GM23338 (cell line): ENCODE data around the gene GPHN. TPM values are rescaled to one million over a fixed set of nuclear protein-coding genes. Genes with fewer than 3 reads are reported as not detected.

Source experiments
- ATAC-seq: fragments of 200-7000 bp; cut with Tn5 transposase; 3 replicates; pipeline ENCODE4 v1.9.1; 2020
- DNase-seq: peaks from one replicate; pipeline ENCODE4 v3.0.0-alpha.2; 2015; ENCODE audit warnings: low spot score
- H2AFZ ChIP-seq: fragments of 200-600 bp; sonication (generic); 2 replicates; pipeline ENCODE4 v1.8.0; 2016; ENCODE audit warnings: antibody characterized with exemption, mild to moderate bottlenecking, moderate library complexity
- H3F3A ChIP-seq: fragments of 200-600 bp; sonication (generic); replicated peaks from 2 replicates; pipeline ENCODE4 v1.8.0; 2017; ENCODE audit warnings: antibody characterized with exemption, mixed run types, low read depth
- H3K27ac ChIP-seq: fragments of 200-600 bp; sonication (generic); 2 replicates; pipeline ENCODE4 v1.6.1; 2016; ENCODE audit warnings: low read depth
- H3K27me3 ChIP-seq: fragments of 200-600 bp; sonication (generic); 2 replicates; pipeline ENCODE4 v1.8.0; 2016; ENCODE audit warnings: mild to moderate bottlenecking, mixed run types, moderate library complexity; ENCODE audit not compliant: insufficient read depth
- H3K36me3 ChIP-seq: fragments of 200-600 bp; sonication (generic); 2 replicates; pipeline ENCODE4 v1.8.0; 2016; ENCODE audit warnings: mild to moderate bottlenecking; ENCODE audit not compliant: insufficient read depth
- H3K4me1 ChIP-seq: fragments of 200-600 bp; sonication (generic); 2 replicates; pipeline ENCODE4 v1.8.0; 2016; ENCODE audit warnings: mild to moderate bottlenecking, moderate library complexity; ENCODE audit not compliant: insufficient read depth
- H3K4me2 ChIP-seq: fragments of 200-600 bp; sonication (generic); 2 replicates; pipeline ENCODE4 v1.7.1; 2017; ENCODE audit warnings: mixed run types
- H3K4me3 ChIP-seq: fragments of 200-600 bp; sonication (generic); 2 replicates; pipeline ENCODE4 v1.6.1; 2016; ENCODE audit warnings: mixed run types
- H3K79me2 ChIP-seq: fragments of 200-600 bp; sonication (generic); replicated peaks from 2 replicates; pipeline ENCODE4 v1.8.0; 2017; ENCODE audit warnings: mild to moderate bottlenecking; ENCODE audit not compliant: insufficient read depth
- H3K9me2 ChIP-seq: fragments of 200-600 bp; sonication (generic); 2 replicates; pipeline ENCODE4 v1.8.0; 2017; ENCODE audit not compliant: insufficient read depth
- H4K20me1 ChIP-seq: fragments of 200-600 bp; sonication (generic); replicated peaks from 2 replicates; pipeline ENCODE4 v1.8.0; 2017; ENCODE audit warnings: mild to moderate bottlenecking; ENCODE audit not compliant: insufficient read depth
- H3K27ac Mint-ChIP-seq: 2 replicates; pipeline ENCODE4 v1.8.0; 2020; ENCODE audit warnings: inconsistent platforms, mild to moderate bottlenecking, moderate library complexity, mixed read lengths
- H3K27me3 Mint-ChIP-seq: 3 replicates; pipeline ENCODE4 v1.8.0; 2022; ENCODE audit warnings: low read depth, mild to moderate bottlenecking, moderate library complexity, mixed read lengths, inconsistent platforms; ENCODE audit not compliant: insufficient read depth, poor library complexity
- H3K36me3 Mint-ChIP-seq: 3 replicates; pipeline ENCODE4 v1.8.0; 2021; ENCODE audit warnings: low read depth, mild to moderate bottlenecking, inconsistent platforms, moderate library complexity, mixed read lengths
- H3K4me1 Mint-ChIP-seq: 3 replicates; pipeline ENCODE4 v1.8.0; 2020; ENCODE audit warnings: mild to moderate bottlenecking, inconsistent platforms, mixed read lengths
- H3K4me3 Mint-ChIP-seq: 3 replicates; pipeline ENCODE4 v1.8.0; 2021; ENCODE audit warnings: moderate library complexity, mild to moderate bottlenecking, inconsistent platforms, mixed read lengths
- H3K9me3 Mint-ChIP-seq: 3 replicates; pipeline ENCODE4 v1.8.0; 2020; ENCODE audit warnings: moderate library complexity, mild to moderate bottlenecking, inconsistent platforms, mixed read lengths
- CREB1 ChIP-seq: fragments of 250-450 bp; sonication (Bioruptor Pico); IDR thresholded peaks from 2 replicates; pipeline ENCODE4 v1.5.0; 2020; ENCODE audit warnings: low read depth, mild to moderate bottlenecking, moderate library complexity
- CTCF ChIP-seq, 2 experiments: fragments of 200-600 bp in 1 of 2; sonication (generic) in 1 of 2; conservative IDR thresholded peaks; 2 replicates each; pipeline versions ENCODE4 v1.5.1 to v1.6.1; 2016 to 2017; ENCODE audit warnings: antibody characterized with exemption in 2 of 2, low read depth in 2 of 2, mild to moderate bottlenecking in 2 of 2, moderate library complexity in 1 of 2
- ETS1 ChIP-seq: IDR thresholded peaks from 2 replicates; pipeline ENCODE4 v1.6.1; 2016; ENCODE audit warnings: antibody characterized with exemption
- EZH2 ChIP-seq: fragments of 200-600 bp; sonication (generic); IDR thresholded peaks from one replicate; pipeline ENCODE4 v1.8.0; 2017; ENCODE audit warnings: antibody characterized with exemption, mild to moderate bottlenecking, low read depth; ENCODE audit not compliant: unreplicated experiment
- EZH2phosphoT487 ChIP-seq: fragments of 200-600 bp; sonication (generic); IDR thresholded peaks from one replicate; pipeline ENCODE4 v1.8.1; 2018; ENCODE audit warnings: antibody characterized with exemption; ENCODE audit not compliant: unreplicated experiment
- JUNB ChIP-seq: IDR thresholded peaks from one replicate; pipeline ENCODE4 v1.6.1; 2016; ENCODE audit warnings: antibody characterized with exemption; ENCODE audit not compliant: unreplicated experiment
- NANOG ChIP-seq: IDR thresholded peaks from 2 replicates; pipeline ENCODE4 v1.6.1; 2016; ENCODE audit warnings: antibody characterized with exemption, borderline replicate concordance
- POLR2AphosphoS5 ChIP-seq: IDR thresholded peaks from 2 replicates; pipeline ENCODE4 v1.6.1; 2016; ENCODE audit warnings: antibody characterized with exemption, low read depth
- STAT1 ChIP-seq: IDR thresholded peaks from one replicate; pipeline ENCODE4 v1.6.1; 2016; ENCODE audit warnings: antibody characterized with exemption; ENCODE audit not compliant: unreplicated experiment
- ZNF114 ChIP-seq: fragments of 250-450 bp; sonication (Bioruptor Pico); IDR thresholded peaks from 2 replicates; pipeline ENCODE4 v1.5.0; 2020; ENCODE audit warnings: mild to moderate bottlenecking, moderate library complexity
- ZNF331 ChIP-seq: fragments of 250-450 bp; sonication (Bioruptor Pico); IDR thresholded peaks from 2 replicates; pipeline ENCODE4 v1.5.0; 2020; ENCODE audit warnings: low read depth, mild to moderate bottlenecking, moderate library complexity
- polyA plus RNA-seq: library from polyadenylated mRNA; unstranded; fragments of >200 nt; fragmentation: Nextera tagmentation; extraction: Ambion mirVana; gene quantifications from 2 replicates; pipeline ENCODE4 v1.2.1, GENCODE V29; 2016
- total RNA-seq: library from RNA; depleted of rRNA; stranded (reverse); fragments of >200 nt; shearing (Covaris generic); gene quantifications from 2 replicates; pipeline ENCODE4 v1.2.3, GENCODE V29; 2014

The GPHN gene
- total and polyA plus RNA-seq, 2 experiments from 2014 or later, result 17.6 to 20.6 TPM

- no peaks in the 10 kb centered on the region for H3K27me3 ChIP-seq
- no peak overlapping the region for H3K4me3 ChIP-seq
- ATAC-seq (no peak), DNase-seq (no peak)
- no peaks in the 10 kb centered on the region; the same call in none of the 2 replicates for H3K9me2 ChIP-seq
- no peak overlapping the region for H2AFZ ChIP-seq
- H3K27ac ChIP-seq, result no peak overlapping the region
- H4K20me1 ChIP-seq, result no peaks in the 10 kb centered on the region
- H3K4me1 Mint-ChIP-seq, result no peaks in the 10 kb centered on the region
- no peaks in the 10 kb centered on the region for H3K4me1 ChIP-seq
- no peak overlapping the region for H3K4me3 Mint-ChIP-seq
- no peak for TF ChIP-seq JUNB
- TF ChIP-seq ZNF114 (CRISPR knock-in tag), result no peak
- TF ChIP-seq ZNF331 (CRISPR knock-in tag), result no peak
- TF ChIP-seq ETS1, result no peak
- no peak for TF ChIP-seq EZH2
- no peak for TF ChIP-seq NANOG
- no peak overlapping the region for H3K27ac Mint-ChIP-seq
- H3K9me3 Mint-ChIP-seq, result peaks cover 20% of the 10 kb centered on the region
- H3K27me3 Mint-ChIP-seq, result peaks cover 2% of the 10 kb centered on the region
- H3F3A ChIP-seq, result no peaks in the 10 kb centered on the region
- 0 out of 2 replicates have a peak, but pooled peaks cover 9% of the 10 kb centered on the region for H3K79me2 ChIP-seq
- no peak overlapping the region for H3K4me2 ChIP-seq
- no peaks in the 10 kb centered on the region for H3K36me3 ChIP-seq
- peaks cover 10% of the 10 kb centered on the region; the same call in 2 of the 3 replicates for H3K36me3 Mint-ChIP-seq
Measured at GRCh38 chr14:66596241-66596985, 88.5 kb downstream of the GPHN start.

GRCh38 chr14:66600416-66600815 is 92.5 kb downstream of the GPHN start:
- ATAC-seq, result no peak
- no peak for TF ChIP-seq JUNB
- no peak for TF ChIP-seq EZH2
- no peak for TF ChIP-seq POLR2AphosphoS5
- no peak for TF ChIP-seq EZH2phosphoT487
- TF ChIP-seq ETS1, result no peak
- no peak for TF ChIP-seq NANOG
- TF ChIP-seq STAT1, result no peak
- no peak for TF ChIP-seq ZNF114 (CRISPR knock-in tag)
- no peak for TF ChIP-seq CREB1
- no peak for TF ChIP-seq ZNF331 (CRISPR knock-in tag)
- TF ChIP-seq CTCF (conservative IDR thresholded peaks at IDR 0.05; ENCODE audit: low read depth in 2 of 2), result no peak

More at GRCh38 chr14:66600416-66600815, 92.5 kb downstream of the GPHN start:
- Histone ChIP-seq H3K9me2 (no peaks in the 10 kb centered on the region), H4K20me1 (no peaks in the 10 kb centered on the region), H2AFZ (no peak overlapping the region), H3F3A (no peaks in the 10 kb centered on the region), H3K4me3 (no peak overlapping the region), H3K4me1 (no peaks in the 10 kb centered on the region), H3K79me2 (peaks cover 10% of the 10 kb centered on the region), H3K36me3 (no peaks in the 10 kb centered on the region), H3K27me3 (no peaks in the 10 kb centered on the region), H3K27ac (no peak overlapping the region), H3K4me2 (no peak overlapping the region)
- DNase-seq, result no peak
- no peaks in the 10 kb centered on the region for H3K4me1 Mint-ChIP-seq
- H3K9me3 Mint-ChIP-seq, result peaks cover 6% of the 10 kb centered on the region
- no peaks in the 10 kb centered on the region for H3K27me3 Mint-ChIP-seq
- no peak overlapping the region for H3K27ac Mint-ChIP-seq
- peaks cover 4% of the 10 kb centered on the region; the same call in 1 of the 3 replicates for H3K36me3 Mint-ChIP-seq
- H3K4me3 Mint-ChIP-seq, result no peak overlapping the region
